Erythroblast (primary cell): ENCODE data around the gene THAP11.

Source experiments
- GATA1 ChIP-seq: IDR thresholded peaks from 2 replicates; pipeline ENCODE4 v1.6.1; 2011; ENCODE audit warnings: low read depth, mild to moderate bottlenecking, control low read depth, low read length, moderate library complexity
- POLR2A ChIP-seq: IDR thresholded peaks from 2 replicates; pipeline ENCODE4 v1.6.1; 2011; ENCODE audit warnings: mild to moderate bottlenecking, low read length

GRCh38 chr16:67841816-67842508 lies at the start of gene THAP11:
- peak; percentile 63 for TF ChIP-seq POLR2A
- no peak for TF ChIP-seq GATA1
